Upper lobe of left lung (tissue), 4 donors: ENCODE data around the gene GLI1.
A peak's percentile ranks its signal among the peaks of the same experiment; 100 is the strongest.

Experiments used
- CTCF ChIP-seq, 6 experiments: fragments of 450-650 bp in 4 of 6; fragments of 200-600 bp in 2 of 6; sonication (generic) in 2 of 6; IDR thresholded peaks; one replicate each; pipeline ENCODE4 v1.5.1; 2016 to 2019; ENCODE audit warnings: antibody characterized with exemption in 6 of 6
- POLR2AphosphoS5 ChIP-seq, 2 donors: sonication (generic); formaldehyde crosslinking; IDR thresholded peaks; one replicate each; pipeline ENCODE4 v1.5.1; 2017; ENCODE audit warnings: antibody characterized with exemption in 2 of 2

- TF ChIP-seq CTCF (IDR thresholded peaks at IDR 0.05) (peak in 4 of 6 experiments; percentile 26 to 45 (median 33)), POLR2AphosphoS5 (IDR thresholded peaks at IDR 0.05) (no peak)
Measured at GRCh38 chr12:57456145-57456700, 3.4 kb upstream of the GLI1 start.
